Esophagus squamous epithelium (tissue), 5 donors: ENCODE data around the gene FES. TPM values are rescaled to one million over a fixed set of nuclear protein-coding genes. Genes with fewer than 3 reads are reported as not detected.

Experiments
- DNase-seq: peaks from one replicate; lab custom pipeline; 2025; lab: John Stamatoyannopoulos, UW
- H3K27ac ChIP-seq, 4 donors: fragments of 200-600 bp; sonication (generic); one replicate each; pipeline ENCODE4 v1.5.1; 2016 to 2019; ENCODE audit warnings: mild to moderate bottlenecking in 1 of 4
- H3K27me3 ChIP-seq, 4 donors: fragments of 200-600 bp; sonication (generic); 1 replicate in 3 of 4; 2 replicates in 1 of 4; pipeline versions ENCODE4 v1.5.1 to v1.6.0; 2017 to 2021; ENCODE audit warnings: antibody characterized with exemption in 1 of 4
- H3K36me3 ChIP-seq, 3 donors: fragments of 200-600 bp; sonication (generic); one replicate each; pipeline ENCODE4 v1.5.1; 2016 to 2019
- H3K4me1 ChIP-seq, 3 donors: fragments of 200-600 bp; sonication (generic); one replicate each; pipeline ENCODE4 v1.5.1; 2017 to 2019
- H3K4me3 ChIP-seq, 4 donors: fragments of 200-600 bp; sonication (generic); 1 replicate in 3 of 4; 2 replicates in 1 of 4; pipeline ENCODE4 v1.5.1; 2016 to 2019; ENCODE audit warnings: mild to moderate bottlenecking in 2 of 4, moderate library complexity in 1 of 4
- H3K9me3 ChIP-seq, 3 donors: fragments of 200-600 bp; sonication (generic); one replicate each; pipeline ENCODE4 v1.5.1; 2016 to 2019
- CTCF ChIP-seq, 6 experiments: fragments of 450-650 bp in 4 of 6; fragments of 200-600 bp in 2 of 6; sonication (generic) in 2 of 6; IDR thresholded peaks; one replicate each; pipeline ENCODE4 v1.5.1; 2016 to 2019; ENCODE audit warnings: antibody characterized with exemption in 6 of 6, mild to moderate bottlenecking in 4 of 6, moderate library complexity in 4 of 6
- POLR2A ChIP-seq, 4 donors: fragments of 450-650 bp; IDR thresholded peaks; one replicate each; pipeline ENCODE4 v1.6.1; 2017; ENCODE audit warnings: antibody characterized with exemption in 4 of 4, mild to moderate bottlenecking in 4 of 4, moderate library complexity in 3 of 4
- WGBS, 2 donors: methylation state at CpG; one replicate each; pipeline ENCODE4 v1.1.5; 2018; 5-methylcytosine and 5-hydroxymethylcytosine counted together
- intact Hi-C: fragments of 100-400 bp; cut with DNase I; formaldehyde crosslinking; loops from one replicate; pipeline ENCODE4 v1.15.0; 2022
- total RNA-seq, 4 donors: library from RNA; depleted of rRNA; stranded (reverse); fragments of >200 nt; gene quantifications; one replicate each; pipeline ENCODE4 v1.1.0, GENCODE V29; 2016
- donor health status: DM: yes; HTN: yes; CAD: no.

The FES gene
- total RNA-seq, 4 donors from 2014 or later: 1.8 to 13.4 (median 9.7) TPM

- intact Hi-C loops: no loop called here
- H3K4me1 ChIP-seq: peaks cover 22 to 81% (median 48%) of the 10 kb centered on the region in 3 donors
- H3K27me3 ChIP-seq: peaks cover 0 to 12% (median 0%) of the 10 kb centered on the region in 4 donors
- H3K4me3 ChIP-seq: no peak overlapping the region
- no peaks in the 10 kb centered on the region for H3K36me3 ChIP-seq
- H3K27ac ChIP-seq: peak overlapping the region in 3 of 4 donors; percentile 40 to 47 (median 43)
- TF ChIP-seq CTCF (IDR thresholded peaks at IDR 0.05): no peak
- no peak for TF ChIP-seq POLR2A (IDR thresholded peaks at IDR 0.05)
- H3K9me3 ChIP-seq: no peaks in the 10 kb centered on the region
- no peak for DNase-seq
- WGBS, 2 donors: 56 to 64% methylated on average over 4 of the region's 4 CpGs
Observed at GRCh38 chr15:90863987-90864386, 20.3 kb upstream of the FES start.

DNA sequence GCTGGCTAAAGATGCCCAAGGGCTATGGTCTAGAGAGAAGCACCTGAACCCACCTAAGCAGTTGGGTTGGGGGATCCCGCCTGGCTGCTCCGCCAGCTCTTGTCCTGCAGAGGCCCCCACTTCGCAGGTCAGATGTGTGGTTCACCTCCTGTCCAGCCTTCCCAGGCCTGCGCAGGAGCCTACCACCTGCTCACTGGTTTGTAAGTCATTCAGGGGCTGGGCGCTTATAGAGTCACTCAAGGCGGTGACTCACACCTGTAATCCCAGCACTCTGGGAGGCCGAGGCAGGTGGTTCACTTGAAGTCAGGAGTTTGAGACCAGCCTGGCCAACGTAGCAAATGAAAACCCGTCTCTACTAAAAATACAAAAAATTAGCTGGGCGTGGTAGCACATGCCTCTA, 19.8 kb upstream of the FES start:
- no peaks in the 10 kb centered on the region for H3K36me3 ChIP-seq
- H3K27ac ChIP-seq: peak overlapping the region in 1 of 4 donors; percentile 5
- TF ChIP-seq POLR2A (IDR thresholded peaks at IDR 0.05) (no peak), CTCF (IDR thresholded peaks at IDR 0.05) (no peak)
- peaks cover 27 to 86% (median 54%) of the 10 kb centered on the region in 3 donors for H3K4me1 ChIP-seq
- intact Hi-C loops: no loop called here
- no peak overlapping the region for H3K4me3 ChIP-seq
- WGBS, 2 donors: 58 to 71% methylated on average over 5 to 6 of the region's 10 CpGs
- H3K27me3 ChIP-seq: peaks cover 0 to 9% (median 0%) of the 10 kb centered on the region in 4 donors
- no peaks in the 10 kb centered on the region for H3K9me3 ChIP-seq
- no peak for DNase-seq

- Histone ChIP-seq H3K9me3 (no peaks in the 10 kb centered on the region), H3K27ac (no peak overlapping the region), H3K4me1 (peaks cover 36 to 91% (median 64%) of the 10 kb centered on the region in 3 donors), H3K36me3 (no peaks in the 10 kb centered on the region), H3K27me3 (no peaks in the 10 kb centered on the region), H3K4me3 (no peak overlapping the region)
- TF ChIP-seq POLR2A (IDR thresholded peaks at IDR 0.05) (no peak), CTCF (IDR thresholded peaks at IDR 0.05) (no peak)
- DNase-seq: no peak
- 76 to 83% methylated on average over 4 of the region's 4 CpGs for WGBS, 2 donors
- intact Hi-C loops: no loop called here
Observed at GRCh38 chr15:90865702-90866101, 18.6 kb upstream of the FES start.

DNA sequence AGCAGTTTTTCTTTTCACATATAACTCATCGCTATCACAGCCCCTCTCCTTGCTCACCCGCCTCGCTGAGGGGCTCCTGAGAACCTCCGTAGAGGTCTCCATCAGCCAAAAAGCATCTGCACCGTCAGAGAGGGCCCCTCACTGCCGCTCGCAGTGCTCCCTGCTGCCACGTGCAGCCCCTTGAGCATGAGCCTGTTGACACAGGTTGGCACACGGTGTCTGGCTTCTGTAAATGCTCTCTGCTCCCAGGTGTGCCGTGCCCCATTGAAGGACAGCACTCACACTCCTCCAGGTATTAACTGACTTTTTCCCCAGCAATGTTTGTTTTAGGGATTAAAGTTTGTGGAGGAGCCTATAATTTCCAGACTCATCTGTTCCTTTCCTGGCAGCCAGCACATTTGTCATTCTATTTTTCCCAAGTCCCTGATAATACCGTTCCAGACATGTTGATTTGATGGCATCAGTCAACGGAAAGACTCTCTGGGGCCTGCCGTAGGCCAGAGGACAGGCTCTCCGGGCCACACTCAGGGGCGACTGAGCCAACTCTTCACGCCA, 18.1 kb upstream of the FES start:
- Histone ChIP-seq H3K27ac (no peak overlapping the region), H3K9me3 (no peaks in the 10 kb centered on the region), H3K36me3 (no peaks in the 10 kb centered on the region), H3K27me3 (no peaks in the 10 kb centered on the region), H3K4me3 (no peak overlapping the region), H3K4me1 (peaks cover 37 to 90% (median 62%) of the 10 kb centered on the region in 3 donors)
- intact Hi-C loops: no loop called here
- DNase-seq: no peak
- no peak for TF ChIP-seq POLR2A (IDR thresholded peaks at IDR 0.05)
- TF ChIP-seq CTCF (IDR thresholded peaks at IDR 0.05): no peak
- 39 to 49% methylated on average over 10 to 16 of the region's 16 CpGs for WGBS, 2 donors

GRCh38 chr15:90866800-90867199, 17.5 kb upstream of the FES start:
- Histone ChIP-seq H3K27me3 (no peaks in the 10 kb centered on the region), H3K4me3 (no peak overlapping the region), H3K27ac (no peak overlapping the region), H3K36me3 (no peaks in the 10 kb centered on the region), H3K9me3 (no peaks in the 10 kb centered on the region), H3K4me1 (peaks cover 37 to 84% (median 62%) of the 10 kb centered on the region in 3 donors)
- intact Hi-C loops: no loop called here
- no peak for DNase-seq
- TF ChIP-seq CTCF (IDR thresholded peaks at IDR 0.05) (no peak), POLR2A (IDR thresholded peaks at IDR 0.05) (no peak)
- 55 to 80% methylated on average over 3 of the region's 3 CpGs for WGBS, 2 donors
